SK-N-SH (cell line): ENCODE results near the gene SH2D3C. TPM values are rescaled to one million over a fixed set of nuclear protein-coding genes. Genes with fewer than 3 reads are reported as not detected.

Experiments
- CTCF ChIA-PET: fragments of 300-600, 350-600 bp; formaldehyde crosslinking; extraction: SDS; loops from one replicate; lab custom pipeline; 2021; lab: Yijun Ruan, JAX
- POLR2A ChIA-PET: fragments of 350-600 bp; sonication (Branson Sonifier 250); formaldehyde crosslinking; extraction: SDS; loops from one replicate; lab custom pipeline; 2020; ENCODE audit warnings: antibody characterized with exemption, inconsistent platforms; lab: Yijun Ruan, JAX
- DNase-seq: peaks from one replicate; pipeline ENCODE4 v3.0.0; 2012
- H2AFZ ChIP-seq: fragments of 200-600 bp; sonication (generic); 2 replicates; pipeline ENCODE4 v1.8.1; 2016; ENCODE audit warnings: antibody characterized with exemption, mild to moderate bottlenecking, low read depth
- H3F3A ChIP-seq: fragments of 200-600 bp; sonication (generic); replicated peaks from 2 replicates; pipeline ENCODE3; 2016; ENCODE audit warnings: antibody characterized with exemption, mild to moderate bottlenecking; ENCODE audit not compliant: insufficient read depth
- H3K27ac ChIP-seq, 2 experiments: fragments of 200-500 bp in 1 of 2; fragments of 200-600 bp in 1 of 2; sonication (Bioruptor generic) in 1 of 2; sonication (generic), shearing (Covaris generic) in 1 of 2; 2 replicates each; pipeline versions ENCODE4 v1.5.1 to v1.6.1; 2014 to 2016; ENCODE audit warnings: low read depth in 2 of 2, inconsistent platforms in 1 of 2, low read length in 1 of 2, mild to moderate bottlenecking in 1 of 2, mixed read lengths in 1 of 2
- H3K27me3 ChIP-seq: fragments of 200-600 bp; sonication (generic), shearing (Covaris generic); 2 replicates; pipeline ENCODE4 v1.6.1; 2016; ENCODE audit warnings: mixed run types; ENCODE audit not compliant: insufficient read depth
- H3K36me3 ChIP-seq, 2 experiments: fragments of 200-500 bp in 1 of 2; fragments of 200-600 bp in 1 of 2; sonication (Bioruptor generic) in 1 of 2; sonication (generic) in 1 of 2; replicated peaks in 1 of 2; 2 replicates each; pipeline versions ENCODE3 to v1.5.1; 2014 to 2016; ENCODE audit warnings: low read length in 1 of 2, mild to moderate bottlenecking in 1 of 2; ENCODE audit not compliant: insufficient read depth in 2 of 2, control insufficient read depth in 1 of 2
- H3K4me1 ChIP-seq, 2 experiments: fragments of 200-500 bp in 1 of 2; fragments of 200-600 bp in 1 of 2; sonication (Bioruptor generic) in 1 of 2; sonication (generic), shearing (Covaris generic) in 1 of 2; 2 replicates each; pipeline versions ENCODE4 v1.5.1 to v1.6.1; 2014 to 2016; ENCODE audit warnings: low read depth in 1 of 2, low read length in 1 of 2, mixed run types in 1 of 2; ENCODE audit not compliant: insufficient read depth in 2 of 2, control insufficient read depth in 1 of 2
- H3K4me2 ChIP-seq: fragments of 200-600 bp; sonication (generic), shearing (Covaris generic); 2 replicates; pipeline ENCODE4 v1.6.1; 2017; ENCODE audit warnings: mixed run types
- H3K4me3 ChIP-seq, 2 experiments: fragments of 200-500 bp in 1 of 2; fragments of 200-600 bp in 1 of 2; sonication (Bioruptor generic) in 1 of 2; sonication (generic), shearing (Covaris generic) in 1 of 2; 2 replicates each; pipeline versions ENCODE4 v1.5.1 to v1.8.1; 2014 to 2016; ENCODE audit warnings: low read depth in 2 of 2, inconsistent platforms in 1 of 2, low read length in 1 of 2, mild to moderate bottlenecking in 1 of 2, mixed read lengths in 1 of 2, moderate library complexity in 1 of 2
- H3K79me2 ChIP-seq: fragments of 200-600 bp; sonication (generic); 2 replicates; pipeline ENCODE4 v1.8.1; 2017; ENCODE audit warnings: mild to moderate bottlenecking; ENCODE audit not compliant: insufficient read depth
- H3K9ac ChIP-seq: fragments of 200-600 bp; sonication (generic); 2 replicates; pipeline ENCODE4 v1.6.1; 2017; ENCODE audit warnings: mixed run types
- H3K9me2 ChIP-seq: fragments of 200-600 bp; sonication (generic); 2 replicates; pipeline ENCODE4 v1.6.1; 2017; ENCODE audit warnings: mixed run types
- H3K9me3 ChIP-seq: fragments of 200-600 bp; sonication (generic); 2 replicates; pipeline ENCODE4 v1.6.1; 2017; ENCODE audit warnings: mixed run types, mild to moderate bottlenecking, moderate library complexity
- H4K20me1 ChIP-seq: fragments of 200-600 bp; sonication (generic); 2 replicates; pipeline ENCODE4 v1.6.1; 2017; ENCODE audit warnings: mild to moderate bottlenecking, mixed run types; ENCODE audit not compliant: insufficient read depth
- CHD2 ChIP-seq: fragments of 150-350 bp; IDR thresholded peaks from 2 replicates; pipeline ENCODE4 v1.6.1; 2018; ENCODE audit warnings: low read length; ENCODE audit not compliant: partially characterized antibody
- EZH2phosphoT487 ChIP-seq: fragments of 200-600 bp; sonication (generic); IDR thresholded peaks from 2 replicates; pipeline ENCODE4 v1.6.1; 2017; ENCODE audit warnings: low read depth, mixed run types, mild to moderate bottlenecking, antibody characterized with exemption, moderate library complexity, borderline replicate concordance
- GATA2 ChIP-seq: sonication (generic); formaldehyde crosslinking; IDR thresholded peaks from 2 replicates; pipeline ENCODE4 v1.5.0; 2020; ENCODE audit warnings: mild to moderate bottlenecking, missing genetic modification reagents
- JUND ChIP-seq: IDR thresholded peaks from 2 replicates; pipeline ENCODE4 v1.4.0; 2012
- MXI1 ChIP-seq: IDR thresholded peaks from 2 replicates; pipeline ENCODE4 v1.6.1; 2012; ENCODE audit warnings: mild to moderate bottlenecking, low read depth, low read length, improper control_type of control experiment
- RAD21 ChIP-seq: IDR thresholded peaks from 2 replicates; pipeline ENCODE4 v1.6.1; 2012; ENCODE audit warnings: mild to moderate bottlenecking, low read length
- RCOR1 ChIP-seq: fragments of 150-350 bp; IDR thresholded peaks from 2 replicates; pipeline ENCODE4 v1.6.1; 2017; ENCODE audit warnings: antibody characterized with exemption, low read length
- RXRA ChIP-seq: IDR thresholded peaks from 2 replicates; pipeline ENCODE4 v1.4.0; 2012; ENCODE audit warnings: low read depth, mild to moderate bottlenecking, borderline replicate concordance
- TAF1 ChIP-seq: IDR thresholded peaks from 2 replicates; pipeline ENCODE4 v1.6.1; 2012; ENCODE audit warnings: low read depth, mild to moderate bottlenecking, low read length, moderate library complexity, borderline replicate concordance
- WGBS: methylation state at CpG from one replicate; pipeline ENCODE4 v1.1.6; 2017; ENCODE audit warnings: low lambda C conversion rate; 5-methylcytosine and 5-hydroxymethylcytosine counted together
- polyA plus RNA-seq, 3 experiments: library from polyadenylated mRNA; depleted of rRNA; stranded (reverse); fragments of >200 nt; gene quantifications; 2 replicates each; pipeline ENCODE4 v1.2.3, GENCODE V29; 2012
- TF ChIP-seq, protein P1 (sequence below): IDR thresholded peaks from 2 replicates; pipeline ENCODE4 v1.4.0; 2012; ENCODE audit warnings: low read depth, borderline replicate concordance
- TF ChIP-seq, protein P2 (sequence below): fragments of 200-600 bp; sonication (generic); IDR thresholded peaks from 2 replicates; pipeline ENCODE4 v1.6.1; 2017; ENCODE audit warnings: antibody characterized with exemption, mild to moderate bottlenecking, moderate library complexity
- TF ChIP-seq, protein P3 (sequence below): fragments of 150-350 bp; IDR thresholded peaks from 2 replicates; pipeline ENCODE4 v1.6.1; 2016; ENCODE audit warnings: mild to moderate bottlenecking, low read depth, low read length
- TF ChIP-seq, protein P4 (sequence below): fragments of 150-350 bp; IDR thresholded peaks from 2 replicates; pipeline ENCODE4 v1.6.1; 2017; ENCODE audit warnings: antibody characterized with exemption, low read length, low read depth, borderline replicate concordance

Gene SH2D3C
- polyA plus RNA-seq, 1 of the 3 experiments (the other 2 are of a cell fraction), result 0.15 TPM

DNA sequence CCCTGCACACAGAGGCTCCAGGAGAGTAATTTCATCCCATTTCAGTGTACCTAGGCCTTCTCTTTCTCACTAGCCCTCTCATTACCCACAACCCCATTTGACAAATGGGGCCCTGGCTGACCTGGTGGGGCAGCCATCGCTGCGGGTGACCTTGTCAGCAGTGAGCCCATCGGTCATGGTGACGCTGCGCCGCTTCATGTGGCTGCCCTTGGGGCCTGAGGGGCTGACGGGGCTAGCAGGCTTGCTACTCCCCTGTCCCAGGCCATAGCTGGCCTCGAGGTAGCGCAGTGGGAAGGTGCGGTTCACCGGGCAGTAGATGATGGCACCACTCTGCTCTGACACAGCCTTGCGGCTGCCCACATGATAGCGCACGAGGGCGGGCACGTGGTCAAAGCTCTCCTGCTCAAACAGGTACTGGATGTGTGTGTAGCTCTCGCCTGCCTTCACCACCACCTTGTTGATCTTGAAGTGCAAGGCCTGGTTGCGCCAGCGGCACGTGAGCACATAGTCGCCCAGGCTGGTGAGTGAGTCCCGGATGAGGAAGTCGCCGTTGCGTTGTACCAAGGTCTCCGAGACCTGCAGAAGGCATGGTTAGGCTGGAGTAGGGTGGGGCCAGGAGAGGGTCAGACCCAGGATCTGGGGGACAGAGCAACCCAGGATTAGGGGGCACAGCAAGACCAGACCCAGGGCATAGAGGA, 29.2 kb downstream of the SH2D3C start:
- H3K27me3 ChIP-seq, result peaks cover 8% of the 10 kb centered on the region; the same call in 1 of the 2 replicates
- H3K27ac ChIP-seq, result no peak overlapping the region
- CTCF ChIA-PET, result interaction anchor here (0.6 kb wide), 1 partner anchor 15 kb away, joined by 3 read pairs; no protein-coding TSS in a partner anchor
- TF ChIP-seq EZH2phosphoT487 (no peak), RCOR1 (no peak), CHD2 (no peak), MXI1 (no peak), RAD21 (no peak)
- no peaks in the 10 kb centered on the region for H4K20me1 ChIP-seq
- H3K4me3 ChIP-seq, result no peak overlapping the region
- no peak overlapping the region for H2AFZ ChIP-seq
- H3K4me1 ChIP-seq, result peaks cover 0 to 15% of the 10 kb centered on the region in 2 experiments; a peak in 1 of 4 replicates
- no peak overlapping the region for H3K9ac ChIP-seq
- POLR2A ChIA-PET, result no interaction called here
- no peak for DNase-seq
- H3K36me3 ChIP-seq, result no peaks in the 10 kb centered on the region
- WGBS, result 76% methylated on average over 20 of the region's 26 CpGs
- H3K79me2 ChIP-seq, result no peaks in the 10 kb centered on the region
- no peaks in the 10 kb centered on the region for H3F3A ChIP-seq
- H3K4me2 ChIP-seq, result no peak overlapping the region
- no peaks in the 10 kb centered on the region for H3K9me2 ChIP-seq
- no peaks in the 10 kb centered on the region for H3K9me3 ChIP-seq

DNA sequence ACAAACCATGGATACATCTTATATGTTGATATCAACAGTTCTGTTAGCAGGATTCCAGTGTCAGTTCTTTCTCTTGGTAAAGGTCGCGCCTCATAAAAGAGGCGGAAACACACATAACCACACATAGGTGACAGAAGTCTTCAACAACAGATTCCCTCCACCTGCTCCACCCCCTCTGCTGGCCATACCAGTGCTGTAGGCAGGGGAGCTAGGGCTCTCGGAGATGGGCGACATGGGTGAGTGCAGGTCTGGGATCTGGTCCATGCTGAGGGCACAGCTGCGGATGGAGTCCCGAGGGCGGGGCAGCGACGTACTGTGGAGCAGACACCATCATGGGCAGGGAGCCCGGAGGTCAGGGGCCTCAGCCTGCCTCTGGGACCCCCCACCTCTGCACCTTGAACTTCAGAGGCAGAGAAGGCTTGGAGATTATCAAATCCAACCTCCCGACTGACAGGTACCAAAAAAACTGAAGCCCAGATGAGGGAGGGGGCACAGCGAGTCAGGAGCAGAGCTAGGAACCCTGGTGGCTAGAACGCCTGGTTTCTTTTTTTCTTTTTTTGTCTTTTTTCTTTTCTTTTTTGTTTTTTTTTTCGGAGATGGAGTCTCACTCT, 31.4 kb downstream of the SH2D3C start:
- no peaks in the 10 kb centered on the region for H3K9me3 ChIP-seq
- H3K27ac ChIP-seq, result no peak overlapping the region
- TF ChIP-seq JUND, result no peak
- no peak for TF ChIP-seq TAF1
- TF ChIP-seq, protein P1, sequence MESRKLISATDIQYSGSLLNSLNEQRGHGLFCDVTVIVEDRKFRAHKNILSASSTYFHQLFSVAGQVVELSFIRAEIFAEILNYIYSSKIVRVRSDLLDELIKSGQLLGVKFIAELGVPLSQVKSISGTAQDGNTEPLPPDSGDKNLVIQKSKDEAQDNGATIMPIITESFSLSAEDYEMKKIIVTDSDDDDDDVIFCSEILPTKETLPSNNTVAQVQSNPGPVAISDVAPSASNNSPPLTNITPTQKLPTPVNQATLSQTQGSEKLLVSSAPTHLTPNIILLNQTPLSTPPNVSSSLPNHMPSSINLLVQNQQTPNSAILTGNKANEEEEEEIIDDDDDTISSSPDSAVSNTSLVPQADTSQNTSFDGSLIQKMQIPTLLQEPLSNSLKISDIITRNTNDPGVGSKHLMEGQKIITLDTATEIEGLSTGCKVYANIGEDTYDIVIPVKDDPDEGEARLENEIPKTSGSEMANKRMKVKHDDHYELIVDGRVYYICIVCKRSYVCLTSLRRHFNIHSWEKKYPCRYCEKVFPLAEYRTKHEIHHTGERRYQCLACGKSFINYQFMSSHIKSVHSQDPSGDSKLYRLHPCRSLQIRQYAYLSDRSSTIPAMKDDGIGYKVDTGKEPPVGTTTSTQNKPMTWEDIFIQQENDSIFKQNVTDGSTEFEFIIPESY, result no peak
- TF ChIP-seq, protein P2, sequence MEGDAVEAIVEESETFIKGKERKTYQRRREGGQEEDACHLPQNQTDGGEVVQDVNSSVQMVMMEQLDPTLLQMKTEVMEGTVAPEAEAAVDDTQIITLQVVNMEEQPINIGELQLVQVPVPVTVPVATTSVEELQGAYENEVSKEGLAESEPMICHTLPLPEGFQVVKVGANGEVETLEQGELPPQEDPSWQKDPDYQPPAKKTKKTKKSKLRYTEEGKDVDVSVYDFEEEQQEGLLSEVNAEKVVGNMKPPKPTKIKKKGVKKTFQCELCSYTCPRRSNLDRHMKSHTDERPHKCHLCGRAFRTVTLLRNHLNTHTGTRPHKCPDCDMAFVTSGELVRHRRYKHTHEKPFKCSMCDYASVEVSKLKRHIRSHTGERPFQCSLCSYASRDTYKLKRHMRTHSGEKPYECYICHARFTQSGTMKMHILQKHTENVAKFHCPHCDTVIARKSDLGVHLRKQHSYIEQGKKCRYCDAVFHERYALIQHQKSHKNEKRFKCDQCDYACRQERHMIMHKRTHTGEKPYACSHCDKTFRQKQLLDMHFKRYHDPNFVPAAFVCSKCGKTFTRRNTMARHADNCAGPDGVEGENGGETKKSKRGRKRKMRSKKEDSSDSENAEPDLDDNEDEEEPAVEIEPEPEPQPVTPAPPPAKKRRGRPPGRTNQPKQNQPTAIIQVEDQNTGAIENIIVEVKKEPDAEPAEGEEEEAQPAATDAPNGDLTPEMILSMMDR, result 0 out of 2 replicates have a peak, but pooled peaks have one; percentile 11
- TF ChIP-seq, protein P3, sequence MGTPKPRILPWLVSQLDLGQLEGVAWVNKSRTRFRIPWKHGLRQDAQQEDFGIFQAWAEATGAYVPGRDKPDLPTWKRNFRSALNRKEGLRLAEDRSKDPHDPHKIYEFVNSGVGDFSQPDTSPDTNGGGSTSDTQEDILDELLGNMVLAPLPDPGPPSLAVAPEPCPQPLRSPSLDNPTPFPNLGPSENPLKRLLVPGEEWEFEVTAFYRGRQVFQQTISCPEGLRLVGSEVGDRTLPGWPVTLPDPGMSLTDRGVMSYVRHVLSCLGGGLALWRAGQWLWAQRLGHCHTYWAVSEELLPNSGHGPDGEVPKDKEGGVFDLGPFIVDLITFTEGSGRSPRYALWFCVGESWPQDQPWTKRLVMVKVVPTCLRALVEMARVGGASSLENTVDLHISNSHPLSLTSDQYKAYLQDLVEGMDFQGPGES, result no peak
- no peak for TF ChIP-seq RXRA
- TF ChIP-seq GATA2 (CRISPR knock-in tag), result no peak
- TF ChIP-seq, protein P4, sequence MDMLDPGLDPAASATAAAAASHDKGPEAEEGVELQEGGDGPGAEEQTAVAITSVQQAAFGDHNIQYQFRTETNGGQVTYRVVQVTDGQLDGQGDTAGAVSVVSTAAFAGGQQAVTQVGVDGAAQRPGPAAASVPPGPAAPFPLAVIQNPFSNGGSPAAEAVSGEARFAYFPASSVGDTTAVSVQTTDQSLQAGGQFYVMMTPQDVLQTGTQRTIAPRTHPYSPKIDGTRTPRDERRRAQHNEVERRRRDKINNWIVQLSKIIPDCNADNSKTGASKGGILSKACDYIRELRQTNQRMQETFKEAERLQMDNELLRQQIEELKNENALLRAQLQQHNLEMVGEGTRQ, result no peak
- H3K9ac ChIP-seq, result no peak overlapping the region
- DNase-seq, result no peak
- H3K4me2 ChIP-seq, result no peak overlapping the region
- H3K36me3 ChIP-seq, result no peaks in the 10 kb centered on the region
- H3K4me1 ChIP-seq, result no peaks in the 10 kb centered on the region; a peak in 1 of 4 replicates
- no peaks in the 10 kb centered on the region for H3K27me3 ChIP-seq
- H3K4me3 ChIP-seq, result no peak overlapping the region
- POLR2A ChIA-PET, result no interaction called here
- 65% methylated on average over 10 of the region's 15 CpGs for WGBS
- H3K9me2 ChIP-seq, result no peaks in the 10 kb centered on the region
- H4K20me1 ChIP-seq, result no peaks in the 10 kb centered on the region
- H3F3A ChIP-seq, result no peaks in the 10 kb centered on the region
- no peaks in the 10 kb centered on the region for H3K79me2 ChIP-seq
- no peak overlapping the region for H2AFZ ChIP-seq
- CTCF ChIA-PET, result interaction anchor here (0.9 to 1.2 kb wide), 2 partner anchors 12 to 123 kb away, joined by 3 to 5 read pairs; partner anchors contain the start of gene TOR2A
